K562 (cell line): ENCODE measurements around the gene LYPD4. TPM values are rescaled to one million over a fixed set of nuclear protein-coding genes. Genes with fewer than 3 reads are reported as not detected.

ENCODE experiments used
- ATAC-seq: fragments of 200-7000 bp; cut with Tn5 transposase; 3 replicates; pipeline ENCODE4 v1.9.1; 2020; ENCODE audit warnings: moderate library complexity
- BruUV-seq: library from RNA; stranded (reverse); fragments of 400-500 nt; replicated peaks from 2 replicates; lab custom pipeline; 2021; lab: Mats Ljungman, UMichigan
- CTCF ChIA-PET: fragments of 300-600 bp; formaldehyde crosslinking; extraction: SDS; loops from one replicate; lab custom pipeline; 2021; ENCODE audit warnings: low intra/inter-chr PET ratio; lab: Yijun Ruan, JAX
- POLR2A ChIA-PET: fragments of 300-600, 350-650 bp; sonication (Branson Sonifier 250); formaldehyde crosslinking; extraction: SDS; loops from one replicate; lab custom pipeline; 2021; ENCODE audit warnings: antibody characterized with exemption, inconsistent platforms; lab: Yijun Ruan, JAX
- DNase-seq, 4 experiments: peaks; one replicate each; pipeline versions ENCODE4 v3.0.0 to v3.0.0-alpha.2; 2011 to 2018; ENCODE audit warnings: low spot score in 3 of 4, mixed read lengths in 3 of 4; ENCODE audit errors: extremely low read depth in 1 of 4
- FAIRE-seq: peaks from 2 replicates; lab custom pipeline; 2011; peaks lifted over from hg19 to GRCh38; lab: Jason Lieb, UNC
- H2AFZ ChIP-seq: 2 replicates; pipeline ENCODE4 v1.6.0; 2011; ENCODE audit warnings: low read depth, low read length, control low read depth, inconsistent platforms
- H3K27ac ChIP-seq: fragments of 200-600 bp; 3 replicates; pipeline ENCODE4 v1.8.0; 2011; ENCODE audit warnings: low read depth, mild to moderate bottlenecking, control low read depth, inconsistent platforms, low read length, moderate library complexity, mixed read lengths; ENCODE audit errors: extremely low read depth
- H3K27me3 ChIP-seq, 2 experiments: fragments of 300-600 bp in 1 of 2; 2 replicates in 1 of 2; 3 replicates in 1 of 2; pipeline versions ENCODE4 v1.6.0 to v1.8.0; 2011; ENCODE audit warnings: inconsistent platforms in 2 of 2, low read length in 2 of 2, mild to moderate bottlenecking in 1 of 2, mixed read lengths in 1 of 2, moderate library complexity in 1 of 2; ENCODE audit not compliant: control insufficient read depth in 2 of 2, insufficient read depth in 2 of 2
- H3K36me3 ChIP-seq: fragments of 300-600 bp; 3 replicates; pipeline ENCODE4 v1.8.0; 2011; ENCODE audit warnings: mild to moderate bottlenecking, low read length, inconsistent platforms; ENCODE audit not compliant: control insufficient read depth, insufficient read depth
- H3K4me1 ChIP-seq, 2 experiments: fragments of 200-600 bp in 1 of 2; replicated peaks in 1 of 2; 2 replicates in 1 of 2; 3 replicates in 1 of 2; pipeline versions ENCODE4 v1.5.1 to v1.8.0; 2011; ENCODE audit warnings: inconsistent platforms in 2 of 2, low read length in 2 of 2, mild to moderate bottlenecking in 1 of 2, mixed read lengths in 1 of 2, moderate library complexity in 1 of 2; ENCODE audit not compliant: control insufficient read depth in 2 of 2, insufficient read depth in 2 of 2
- H3K4me2 ChIP-seq: 2 replicates; pipeline ENCODE4 v1.6.1; 2011; ENCODE audit warnings: low read length, control low read depth, inconsistent platforms, mixed read lengths; ENCODE audit not compliant: insufficient read depth
- H3K4me3 ChIP-seq: fragments of 200-600 bp; sonication (generic), shearing (Covaris generic); 2 replicates; pipeline ENCODE4 v1.5.1; 2016; ENCODE audit warnings: control low read depth, inconsistent platforms
- H3K79me2 ChIP-seq: fragments of 200-600 bp; 3 replicates; pipeline ENCODE4 v1.8.0; 2011; ENCODE audit warnings: low read length, inconsistent platforms; ENCODE audit not compliant: control insufficient read depth, insufficient read depth
- H3K9ac ChIP-seq, 2 experiments: 2 replicates each; pipeline versions ENCODE4 v1.6.0 to v1.6.1; 2011; ENCODE audit warnings: low read depth in 2 of 2, low read length in 2 of 2, control low read depth in 1 of 2, inconsistent platforms in 1 of 2, mild to moderate bottlenecking in 1 of 2, mixed read lengths in 1 of 2; ENCODE audit not compliant: insufficient read depth in 1 of 2
- H3K9me1 ChIP-seq: one replicate; pipeline ENCODE4 v1.6.0; 2011; ENCODE audit warnings: inconsistent platforms, mild to moderate bottlenecking, low read length, moderate library complexity; ENCODE audit not compliant: control insufficient read depth, insufficient read depth
- H3K9me3 ChIP-seq: replicated peaks from 2 replicates; pipeline ENCODE4 v1.5.1; 2011; ENCODE audit warnings: low read depth, low read length, inconsistent platforms; ENCODE audit not compliant: control insufficient read depth, insufficient read depth
- H4K20me1 ChIP-seq: replicated peaks from 2 replicates; pipeline ENCODE4 v1.6.1; 2011; ENCODE audit warnings: low read length, inconsistent platforms, mixed read lengths; ENCODE audit not compliant: control insufficient read depth, insufficient read depth
- ELF2 ChIP-seq: fragments of 250-450 bp; sonication (Bioruptor Pico); IDR thresholded peaks from 2 replicates; pipeline ENCODE4 v1.5.0; 2021; ENCODE audit warnings: mild to moderate bottlenecking
- FOXP1 ChIP-seq: sonication (generic); formaldehyde crosslinking; IDR thresholded peaks from 2 replicates; pipeline ENCODE4 v1.8.0; 2022; ENCODE audit warnings: mild to moderate bottlenecking, missing genetic modification reagents
- MITF ChIP-seq: IDR thresholded peaks from 2 replicates; pipeline ENCODE4 v1.6.1; 2014; ENCODE audit warnings: antibody characterized with exemption
- NR2C1 ChIP-seq, 2 experiments: fragments of 450-650 bp; IDR thresholded peaks; 2 replicates each; pipeline ENCODE4 v1.6.1; 2017; ENCODE audit warnings: mild to moderate bottlenecking in 2 of 2, antibody characterized with exemption in 1 of 2, inconsistent platforms in 1 of 2, missing compliant biosample characterization in 1 of 2, missing genetic modification characterization in 1 of 2
- PCBP1 ChIP-seq: fragments of 200-400 bp; formaldehyde crosslinking; IDR thresholded peaks from 2 replicates; pipeline ENCODE4 v1.6.1; 2018; ENCODE audit warnings: mild to moderate bottlenecking, low read depth, low read length; ENCODE audit not compliant: poor library complexity, severe bottlenecking
- PRPF4 ChIP-seq: fragments of 200-400 bp; formaldehyde crosslinking; IDR thresholded peaks from one replicate; pipeline ENCODE4 v1.6.1; 2017; ENCODE audit warnings: low read length, low read depth, mild to moderate bottlenecking; ENCODE audit not compliant: insufficient read depth, poor library complexity, severe bottlenecking
- RERE ChIP-seq: sonication (generic); formaldehyde crosslinking; IDR thresholded peaks from 2 replicates; pipeline ENCODE4 v1.8.0; 2023; ENCODE audit warnings: missing genetic modification reagents, mild to moderate bottlenecking, borderline replicate concordance
- TFAP4 ChIP-seq: sonication (generic); formaldehyde crosslinking; IDR thresholded peaks from 2 replicates; pipeline ENCODE4 v1.8.0; 2022; ENCODE audit warnings: missing genetic modification reagents, mild to moderate bottlenecking, moderate library complexity, borderline replicate concordance
- WGBS: fragments of 100-300 bp; shearing (Covaris generic); methylation state at CpG from one replicate; pipeline ENCODE4 v1.1.6; 2016; ENCODE audit warnings: low coverage, mixed read lengths; ENCODE audit not compliant: insufficient coverage; ENCODE audit errors: missing lambda C conversion rate; 5-methylcytosine and 5-hydroxymethylcytosine counted together
- in situ Hi-C: fragments of 300-500 bp; cut with MboI; formaldehyde crosslinking; loops from 4 replicates; pipeline ENCODE4 v1.15.0; 2018; ENCODE audit warnings: inconsistent platforms, mixed read lengths
- intact Hi-C: fragments of 100-400 bp; cut with micrococcal nuclease; formaldehyde crosslinking; loops from 2 replicates; pipeline ENCODE4 v1.14.2; 2022
- polyA plus RNA-seq, 8 experiments: library from polyadenylated mRNA; depleted of rRNA in 4 of 8; stranded (reverse) in 5 of 8; unstranded in 3 of 8; fragments of >200 nt; fragmentation: Nextera tagmentation in 2 of 8; fragmentation: Illumina TruSeq in 1 of 8; extraction: Ambion mirVana in 2 of 8; extraction: Trizol in 1 of 8; gene quantifications; 2 replicates each; pipeline versions ENCODE4 v1.2.1 to v1.2.3, GENCODE V29; 2011 to 2014; ENCODE audit warnings: inconsistent platforms in 1 of 8, missing spikeins in 1 of 8
- total RNA-seq, 7 experiments: library from RNA; depleted of rRNA in 6 of 7; stranded (reverse); fragments of >200 nt in 6 of 7; fragmentation: Illumina TruSeq in 2 of 7; extraction: Trizol in 2 of 7; gene quantifications; 2 replicates each; pipeline versions ENCODE4 v1.2.1 to v1.2.3, GENCODE V29; 2011 to 2021; ENCODE audit warnings: low replicate concordance in 1 of 7

LYPD4 gene
- total and polyA plus RNA-seq, 9 of the 15 experiments (the other 6 are each of a cell fraction or from before 2014, with no cell fraction given): 0.11 TPM; not detected in 8

GRCh38 chr19:41882568-41883462 lies 38.3 kb upstream of the LYPD4 start, which contains the start of gene ARHGEF1:
Gene ARHGEF1 (plus strand): TSS chr19:41883184. CDS start chr19:41888083, 4,899 bp downstream.
- CTCF ChIA-PET: interaction anchor here (0.7 kb wide), 1 partner anchor 1418 kb away, joined by 4 read pairs; no protein-coding TSS in a partner anchor
- H3K4me3 ChIP-seq: peak within 1 kb of the TSS; percentile 70
- in situ Hi-C loops (no loop called here), intact Hi-C loops (no loop called here)
- peak within 1 kb of the TSS; percentile 78 for H3K27ac ChIP-seq
- ATAC-seq: peak; percentile 45
- peak; percentile 62 to 93 (median 84) for DNase-seq
- H3K36me3 ChIP-seq: peaks cover 14% of the 10 kb centered on the region; the same call in 1 of the 3 replicates
- 16% methylated on average over 23 of the region's 80 CpGs for WGBS
- peak within 1 kb of the TSS; percentile 81 for H2AFZ ChIP-seq
- no peaks in the 10 kb centered on the region for H3K9me3 ChIP-seq
- peaks cover 40% of the 10 kb centered on the region for H3K79me2 ChIP-seq
- H3K4me1 ChIP-seq: peaks cover 31 to 71% of the 10 kb centered on the region in 2 experiments; a peak in 4 of 5 replicates
- no peaks in the 10 kb centered on the region for H3K27me3 ChIP-seq
- no peaks in the 10 kb centered on the region for H3K9me1 ChIP-seq
- peak within 1 kb of the TSS; percentile 76 to 95 for H3K9ac ChIP-seq
- no TSS peak for BruUV-seq
- no peak for FAIRE-seq
- POLR2A ChIA-PET: interaction anchor here (0.6 to 1.1 kb wide), 4 partner anchors 10 to 162 kb away, joined by 3 to 4 read pairs (median 3); no protein-coding TSS in a partner anchor
- H4K20me1 ChIP-seq: 0 out of 2 replicates have a peak, but pooled peaks cover 3% of the 10 kb centered on the region
- H3K4me2 ChIP-seq: peak within 1 kb of the TSS; percentile 89
- TF ChIP-seq TFAP4 (CRISPR knock-in tag) (0 out of 2 replicates have a peak, but pooled peaks have one; percentile 30), MITF (no peak), PRPF4 (no peak), ELF2 (CRISPR knock-in tag) (peak; percentile 50; the same call in 1 of the 2 replicates), FOXP1 (0 out of 2 replicates have a peak, but pooled peaks have one; percentile 50), PCBP1 (peak; percentile 55), RERE (no peak; the same call in 1 of the 2 replicates), NR2C1 (IDR thresholded peaks at IDR 0.05) (no peak), NR2C1 (tag; IDR thresholded peaks at IDR 0.05) (no peak)
